Measurements from ENCODE around the gene CDH3.

CDH3 gene

DNA sequence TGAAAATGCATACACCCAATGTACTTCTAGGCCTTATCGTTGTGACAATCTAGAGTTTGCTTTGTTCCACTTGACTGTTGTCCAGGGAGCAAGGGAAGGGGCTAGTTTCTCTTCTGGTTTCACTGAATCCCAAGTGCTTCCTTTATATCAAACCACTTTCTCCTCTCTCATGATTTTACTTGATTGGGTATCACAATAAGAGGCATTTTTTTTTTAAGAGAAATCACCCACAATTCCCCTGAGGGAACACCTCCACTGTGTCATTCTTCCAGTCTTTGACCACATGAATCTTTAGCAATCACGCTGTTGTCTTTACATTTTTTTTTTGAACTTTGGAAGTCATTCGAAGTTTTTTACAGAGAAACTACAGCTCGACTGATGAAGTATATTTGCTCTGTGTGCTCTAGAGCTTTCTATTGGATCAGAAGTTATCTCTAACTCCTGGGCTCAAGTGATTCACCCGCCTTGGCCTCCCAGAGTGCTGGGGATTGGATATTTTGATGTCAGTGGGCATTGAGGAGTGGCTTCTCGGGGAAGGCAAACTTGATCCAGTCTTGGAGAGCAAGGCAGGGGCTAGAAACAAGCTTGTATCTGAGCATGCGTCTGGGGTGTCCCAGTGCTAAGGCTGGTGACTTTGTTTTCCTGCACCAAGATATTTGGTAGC lies 95.0 kb downstream of the CDH3 start:
- no peak for DNase-seq

DNA sequence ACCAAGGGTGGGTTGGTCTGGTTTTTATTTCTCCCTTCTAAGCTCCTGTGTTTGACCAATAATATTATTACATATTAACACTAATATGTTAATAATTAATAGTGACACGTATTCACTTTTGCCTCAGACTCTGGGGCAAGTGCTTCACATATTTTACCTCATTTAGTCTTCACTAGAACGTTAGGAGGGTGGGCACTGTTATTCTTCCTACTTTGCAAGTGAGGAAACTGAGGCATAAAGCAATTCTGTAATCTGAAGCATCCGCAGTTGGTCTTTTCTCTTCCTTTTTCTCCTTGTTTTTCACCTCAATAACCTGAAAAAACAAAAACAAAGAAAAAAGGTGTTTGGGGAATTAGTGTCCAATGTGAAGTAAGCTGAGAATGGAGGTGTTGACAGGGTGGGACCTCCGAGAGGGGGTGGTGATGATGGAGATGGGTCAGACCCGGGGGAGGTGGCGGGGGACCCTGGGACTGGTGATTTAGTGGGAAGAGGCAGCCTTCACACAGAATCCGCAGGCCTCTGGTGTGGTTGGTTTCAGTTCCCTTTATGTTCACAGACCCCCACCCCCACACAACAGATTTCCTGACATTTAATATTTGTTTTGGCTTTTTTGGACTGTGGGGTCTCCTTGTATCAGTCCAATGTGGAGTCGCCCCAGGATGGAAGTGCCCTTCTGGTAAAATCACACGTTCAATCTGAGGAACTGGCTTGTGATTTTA lies 95.7 kb downstream of the CDH3 start:
- no peak for DNase-seq

DNA sequence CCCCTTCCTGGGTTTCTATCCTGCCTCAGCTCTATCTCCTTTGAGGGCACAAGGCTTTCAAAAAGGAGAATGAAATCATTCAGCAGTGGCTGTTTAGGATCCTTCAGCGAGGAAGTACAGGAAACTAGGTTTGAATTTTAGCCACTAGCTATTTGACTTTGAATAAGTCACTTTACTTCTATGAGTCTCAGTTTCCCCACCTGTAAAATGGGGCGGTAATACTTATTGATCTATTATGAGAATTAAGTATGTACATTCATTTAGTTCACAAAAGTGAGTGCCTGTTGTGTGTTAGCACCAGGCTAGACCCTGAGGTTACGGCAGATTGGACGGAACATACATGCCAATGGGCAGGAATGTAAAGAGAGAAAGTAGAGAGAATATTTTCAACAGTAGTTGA lies 98.6 kb downstream of the CDH3 start:
- no peak for DNase-seq

DNA sequence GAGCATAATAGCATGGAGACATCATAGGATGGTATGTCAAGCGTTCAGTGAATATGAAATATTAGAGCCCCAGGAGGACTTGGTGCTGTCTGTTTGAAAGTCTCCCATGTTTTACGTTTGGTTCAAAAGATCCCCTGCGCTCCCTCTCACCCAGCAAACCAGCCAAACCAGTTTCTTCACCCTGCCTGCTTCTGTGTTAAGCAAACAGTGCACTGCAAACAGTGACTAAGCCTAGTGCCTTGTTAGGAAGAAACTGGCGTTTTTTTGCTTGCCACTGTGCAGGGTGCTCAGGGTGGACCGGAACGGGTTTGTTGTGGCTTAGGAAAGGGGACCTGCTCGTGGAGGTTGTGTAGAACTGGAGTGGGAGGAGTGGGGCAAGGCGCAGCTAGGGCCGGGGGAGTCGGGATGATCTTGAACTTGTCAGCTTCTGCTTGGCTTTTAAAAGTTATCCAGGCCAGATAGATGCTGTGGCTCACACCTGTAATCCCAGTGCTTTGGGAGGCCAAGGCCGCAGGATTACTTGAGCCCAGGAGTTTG lies 99.7 kb downstream of the CDH3 start:
- DNase-seq: peak; percentile 57

DNA sequence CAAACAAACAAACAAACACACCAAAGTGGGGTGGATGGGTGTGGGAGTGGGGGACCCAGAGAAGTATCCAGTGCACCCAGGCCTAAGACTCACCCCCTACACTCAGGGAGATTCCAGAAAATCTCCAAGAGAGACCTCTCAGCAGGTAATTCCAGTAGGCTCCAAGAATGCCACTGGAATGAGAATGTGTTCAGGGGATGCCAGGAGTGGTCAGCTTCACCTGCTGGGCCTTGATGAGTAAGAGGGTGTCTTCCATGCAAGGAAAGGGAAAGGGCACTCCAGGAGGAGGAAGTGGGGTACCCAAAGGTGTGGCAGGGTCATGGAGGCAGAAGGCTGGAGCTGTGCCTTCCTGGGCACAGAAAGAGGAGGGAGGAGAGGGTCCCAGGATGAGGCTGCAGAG lies 101.8 kb downstream of the CDH3 start:
- DNase-seq: no peak

DNA sequence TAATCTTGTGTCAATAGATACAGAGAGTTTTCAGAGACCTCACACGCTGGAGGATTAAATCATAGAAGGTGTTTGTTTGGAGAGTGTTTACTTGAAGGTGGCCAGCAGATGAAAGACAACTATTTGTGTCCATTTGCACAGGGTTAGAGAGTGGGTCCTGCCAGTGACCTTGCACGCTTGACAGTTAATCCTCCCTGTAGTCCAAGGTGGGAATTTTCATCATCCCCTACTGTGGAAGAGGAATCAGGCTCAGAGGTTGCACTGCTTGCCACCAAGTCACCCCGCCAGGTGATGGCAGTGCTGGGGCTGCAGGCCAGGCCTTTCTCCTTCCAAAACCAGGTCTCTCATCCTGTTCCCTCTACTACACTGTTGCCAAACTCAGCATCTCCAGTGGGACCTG lies 104.3 kb downstream of the CDH3 start:
- no peak for DNase-seq

All from NCI-H2107 (cell line).